Stimulated activated CD8-positive, alpha-beta memory T cell treated with anti-CD3 and anti-CD28 coated beads, Interleukin-4, amount 100 ng/mL, for 1 hour (primary cell): Measurements from ENCODE around the gene CACNG7.
"Not testable (repeated sequence)": the region's sequence is repeated elsewhere in the genome, so short reads cannot be mapped to it uniquely, and the experiment has no call there.

Experiments used
- DNase-seq, 2 donors: peaks; one replicate each; pipeline ENCODE4 v3.0.0-alpha.2; 2020; ENCODE audit warnings: low read depth in 2 of 2, low spot score in 1 of 2

Gene CACNG7

GRCh38 chr19:53908935-53909415, at the start of gene CACNG7:
TSS of gene CACNG7 (plus strand) at chr19:53909278. CDS start at chr19:53912832, 3,554 bp downstream.
- DNase-seq, result no peak

DNA sequence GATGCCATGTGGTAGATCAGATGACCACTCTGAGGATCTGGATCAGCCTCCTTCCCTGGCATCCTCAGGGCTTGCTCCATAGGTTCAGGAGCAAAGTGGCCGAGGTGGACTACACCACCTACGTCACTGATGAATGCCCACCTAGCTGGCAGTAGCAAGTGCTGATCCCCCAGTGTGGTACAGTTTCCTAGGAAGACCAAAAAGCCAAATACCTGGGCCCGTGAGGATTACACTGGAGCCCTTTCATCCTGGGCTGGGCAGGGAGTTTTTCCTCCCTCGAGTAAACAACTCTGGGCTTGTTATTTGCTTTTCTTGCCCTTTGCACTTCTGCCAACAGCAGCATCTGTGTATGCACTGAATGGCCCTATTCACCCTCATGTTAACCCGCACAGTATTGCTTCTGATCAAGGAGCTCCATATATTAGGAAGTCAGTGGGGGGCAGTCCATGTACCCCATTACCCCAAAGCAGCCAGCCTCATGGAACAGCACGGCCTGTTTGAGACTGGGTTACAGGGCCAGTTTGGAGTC, 44.7 kb upstream of the CACNG7 start:
- DNase-seq, result no peak

DNA sequence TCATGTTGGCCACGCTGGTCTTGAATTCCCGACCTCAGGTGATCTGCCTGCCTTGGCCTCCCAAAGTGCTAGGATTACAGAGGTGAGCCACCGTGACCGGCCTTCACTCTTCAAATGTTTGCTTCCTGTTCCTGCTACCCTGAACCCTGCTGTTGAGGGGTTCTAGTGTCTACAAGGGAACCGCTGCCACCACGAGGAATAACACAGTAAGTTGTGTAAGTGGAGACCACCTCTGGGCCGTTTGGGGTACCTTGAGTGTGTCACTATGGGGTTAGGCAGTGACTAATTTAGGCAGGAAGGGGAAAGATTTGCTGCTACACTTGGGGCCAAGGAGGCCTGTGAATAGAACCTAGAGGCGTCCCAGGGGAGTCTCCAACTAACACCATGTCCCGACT, 43.6 kb upstream of the CACNG7 start:
- DNase-seq, result no peak

- no peak for DNase-seq
Observed at GRCh38 chr19:53865918-53866864, 42.9 kb upstream of the CACNG7 start.

DNA sequence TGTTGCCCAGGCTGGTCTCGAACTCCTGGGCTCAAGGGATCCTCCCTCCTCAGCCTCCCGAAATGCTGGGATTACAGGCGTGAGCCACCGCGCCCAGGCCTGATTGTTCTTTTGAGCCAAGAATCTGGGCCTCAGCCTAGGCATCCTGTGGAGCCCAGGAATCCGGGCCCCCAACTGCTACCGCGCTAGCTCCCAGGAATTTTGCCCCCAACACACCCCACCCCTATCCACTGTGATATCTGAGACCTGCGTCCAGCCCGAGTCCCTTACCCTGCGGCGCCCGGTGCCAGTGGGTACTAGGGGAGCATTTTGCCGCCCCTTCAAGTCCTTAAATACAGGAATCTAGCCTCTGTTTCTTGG, 42.2 kb upstream of the CACNG7 start:
- DNase-seq, result no peak

- DNase-seq, result peak; percentile 99
Observed at GRCh38 chr19:53867225-53868090, 41.6 kb upstream of the CACNG7 start, which contains the start of gene MYADM. TSS of gene MYADM (plus strand) at chr19:53867883. CDS start at chr19:53873530, 5,647 bp downstream.

- DNase-seq, result no peak
Observed at GRCh38 chr19:53868091-53868891, 40.8 kb upstream of the CACNG7 start.

- peak; percentile 70 to 76 for DNase-seq
Observed at GRCh38 chr19:53868892-53869804, 39.9 kb upstream of the CACNG7 start.

DNA sequence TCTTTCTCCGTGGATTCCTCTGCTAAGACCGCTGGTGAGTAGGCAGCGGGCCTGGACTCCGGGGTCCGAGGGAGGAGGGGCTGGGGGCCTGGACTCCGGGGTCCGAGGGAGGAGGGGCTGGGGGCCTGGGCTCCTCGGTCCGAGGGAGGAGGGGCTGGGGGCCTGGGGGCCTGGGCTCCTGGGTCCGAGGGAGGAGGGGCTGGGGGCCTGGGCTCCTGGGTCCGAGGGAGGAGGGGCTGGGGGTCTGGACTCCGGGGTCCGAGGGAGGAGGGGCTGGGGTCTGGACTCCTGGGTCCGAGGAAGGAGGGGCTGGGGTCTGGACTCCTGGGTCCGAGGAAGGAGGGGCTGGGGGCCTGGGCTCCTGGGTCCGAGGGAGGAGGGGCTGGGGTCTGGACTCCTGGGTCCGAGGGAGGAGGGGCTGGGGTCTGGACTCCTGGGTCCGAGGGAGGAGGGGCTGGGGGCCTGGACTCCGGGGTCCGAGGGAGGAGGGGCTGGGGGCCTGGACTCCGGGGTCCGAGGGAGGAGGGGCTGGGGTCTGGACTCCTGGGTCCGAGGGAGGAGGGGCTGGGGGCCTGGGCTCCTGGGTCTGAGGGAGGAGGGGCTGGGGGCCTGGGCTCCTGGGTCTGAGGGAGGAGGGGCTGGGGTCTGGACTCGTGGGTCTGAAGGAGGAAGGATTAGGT, 39.1 kb upstream of the CACNG7 start:
- DNase-seq, result not testable (repeated sequence)

GRCh38 chr19:53870485-53870844, 38.6 kb upstream of the CACNG7 start:
- no peak for DNase-seq

- DNase-seq, result no peak
Observed at GRCh38 chr19:53871454-53871853, 37.6 kb upstream of the CACNG7 start.

GRCh38 chr19:53872762-53873161, 36.3 kb upstream of the CACNG7 start:
- no peak for DNase-seq

GRCh38 chr19:53873773-53874605, 35.1 kb upstream of the CACNG7 start:
- no peak for DNase-seq

GRCh38 chr19:53874606-53874990, 34.5 kb upstream of the CACNG7 start:
- DNase-seq, result no peak

DNA sequence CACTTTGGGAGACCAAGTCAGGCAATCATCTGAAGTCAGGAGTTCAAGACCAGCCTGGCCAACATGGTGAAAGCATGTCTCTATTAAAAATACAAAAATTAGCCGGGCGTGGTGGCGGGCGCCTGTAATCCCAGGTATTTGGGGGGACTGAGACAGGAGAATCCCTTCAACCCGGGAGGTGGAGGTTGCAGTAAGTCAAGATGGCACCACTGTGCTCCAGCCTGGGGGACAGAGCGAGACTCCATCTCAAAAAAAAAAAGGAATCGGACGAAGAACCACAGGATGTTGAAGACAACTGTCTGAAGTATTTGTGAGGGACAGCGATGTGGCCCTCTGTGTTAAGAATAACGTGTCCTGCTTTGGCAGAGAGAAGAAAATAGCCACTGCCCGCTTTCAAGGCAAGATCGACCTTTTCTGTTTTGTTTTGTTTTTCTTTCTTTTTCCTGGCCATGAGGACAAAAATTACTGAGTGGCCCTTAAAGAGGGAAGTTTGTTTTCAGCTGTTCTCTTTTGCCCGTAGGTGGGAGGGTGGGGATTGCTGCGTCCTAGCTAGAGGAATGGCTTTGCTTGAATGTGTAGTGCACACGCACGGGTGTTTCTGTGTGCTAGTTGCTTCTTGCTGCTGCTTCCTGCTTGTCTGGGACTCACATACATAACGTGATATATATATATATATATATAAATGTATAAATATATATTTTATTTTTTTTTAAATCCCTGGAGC, 33.3 kb upstream of the CACNG7 start:
- no peak for DNase-seq

- no peak for DNase-seq
Observed at GRCh38 chr19:53876651-53877224, 32.3 kb upstream of the CACNG7 start.

GRCh38 chr19:53877361-53877766, 31.7 kb upstream of the CACNG7 start:
- no peak for DNase-seq
